ENCODE measurements around the gene SAGE1. TPM values are rescaled to one million over a fixed set of nuclear protein-coding genes. Genes with fewer than 3 reads are reported as not detected.

Gene SAGE1
- total and polyA plus RNA-seq, 2 of the 13 experiments (the other 11 are each of a cell fraction or from before 2014, with no cell fraction given) = not detected

DNA sequence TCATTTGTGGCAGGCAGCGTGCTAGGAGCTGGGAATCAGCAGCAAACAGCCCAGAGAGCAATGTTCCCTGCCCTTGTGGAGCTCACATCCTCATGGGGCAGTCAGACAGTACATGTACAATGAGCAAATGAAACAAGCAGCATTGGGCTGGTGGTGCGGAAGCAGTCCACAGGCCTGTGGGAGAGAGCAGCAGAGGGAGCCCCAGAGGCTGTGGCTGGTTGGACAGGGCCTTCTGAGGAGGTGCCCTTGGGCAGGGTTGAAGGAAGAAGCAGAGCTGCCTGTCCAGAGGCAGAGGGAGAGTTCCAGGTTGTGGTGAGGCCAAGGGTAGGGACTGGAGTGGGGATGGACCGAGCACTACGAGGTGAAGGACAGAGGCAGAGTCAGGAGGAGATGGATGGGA lies 57.8 kb downstream of the SAGE1 start:
- no peak overlapping the region for H3K4me3 ChIP-seq (replicated peaks in 1 of 3; ENCODE audit: insufficient read depth in 1 of 3, low read depth in 2 of 3, low read length in 3 of 3)
- 0 out of 3 replicates have a peak, but pooled peaks have one; percentile 34 for ATAC-seq
- no peaks in the 10 kb centered on the region for H4K20me1 ChIP-seq (ENCODE audit: insufficient read depth, low read length)
- H3K4me2 ChIP-seq (ENCODE audit: low read depth, low read length) = no peak overlapping the region
- intact Hi-C loops (cut with micrococcal nuclease; ENCODE audit: unreplicated experiment) (no loop called here), in situ Hi-C loops (cut with HindIII; ENCODE audit: extremely low pct_ligation_motif_present, low pct_unique_long_range_greater_than_20kb) (no loop called here)
- BruUV-seq (replicated peaks) = no TSS peak
- no peaks in the 10 kb centered on the region for H3K4me1 ChIP-seq (ENCODE audit: insufficient read depth, low read length)
- no peak overlapping the region for H3K9ac ChIP-seq (ENCODE audit: insufficient read depth, low read depth, low read length)
- H2AFZ ChIP-seq (ENCODE audit: low read length) = no peak overlapping the region
- H3K36me3 ChIP-seq (replicated peaks in 1 of 2; ENCODE audit: control insufficient read depth in 1 of 2, insufficient read depth in 2 of 2, low read length in 2 of 2) = no peaks in the 10 kb centered on the region
- 43% methylated on average over 4 of the region's 4 CpGs for WGBS (ENCODE audit: low lambda C conversion rate)
- POLR2A ChIA-PET = no interaction called here
- no peaks in the 10 kb centered on the region for H3K9me3 ChIP-seq (ENCODE audit: low read length)
- H3K27me3 ChIP-seq (ENCODE audit: control insufficient read depth in 1 of 2, insufficient read depth in 2 of 2, low read length in 2 of 2) = no peaks in the 10 kb centered on the region
- TF ChIP-seq ZKSCAN8 (CRISPR knock-in tag; IDR thresholded peaks at IDR 0.05; ENCODE audit: borderline replicate concordance) = no peak
- TF ChIP-seq ELF3 (CRISPR knock-in tag; IDR thresholded peaks at IDR 0.05) = no peak
- no peak for TF ChIP-seq MBD4 (IDR thresholded peaks at IDR 0.05; ENCODE audit: borderline replicate concordance, low read length)
- no peak for TF ChIP-seq ZNF331 (CRISPR knock-in tag; IDR thresholded peaks at IDR 0.05)
- no peak for TF ChIP-seq ZFP36 (IDR thresholded peaks at IDR 0.05; ENCODE audit: borderline replicate concordance, low read depth, low read length, partially characterized antibody)
- TF ChIP-seq, protein P1, sequence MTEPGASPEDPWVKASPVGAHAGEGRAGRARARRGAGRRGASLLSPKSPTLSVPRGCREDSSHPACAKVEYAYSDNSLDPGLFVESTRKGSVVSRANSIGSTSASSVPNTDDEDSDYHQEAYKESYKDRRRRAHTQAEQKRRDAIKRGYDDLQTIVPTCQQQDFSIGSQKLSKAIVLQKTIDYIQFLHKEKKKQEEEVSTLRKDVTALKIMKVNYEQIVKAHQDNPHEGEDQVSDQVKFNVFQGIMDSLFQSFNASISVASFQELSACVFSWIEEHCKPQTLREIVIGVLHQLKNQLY (CRISPR knock-in tag; IDR thresholded peaks at IDR 0.05) = no peak
- TF ChIP-seq, protein P2, sequence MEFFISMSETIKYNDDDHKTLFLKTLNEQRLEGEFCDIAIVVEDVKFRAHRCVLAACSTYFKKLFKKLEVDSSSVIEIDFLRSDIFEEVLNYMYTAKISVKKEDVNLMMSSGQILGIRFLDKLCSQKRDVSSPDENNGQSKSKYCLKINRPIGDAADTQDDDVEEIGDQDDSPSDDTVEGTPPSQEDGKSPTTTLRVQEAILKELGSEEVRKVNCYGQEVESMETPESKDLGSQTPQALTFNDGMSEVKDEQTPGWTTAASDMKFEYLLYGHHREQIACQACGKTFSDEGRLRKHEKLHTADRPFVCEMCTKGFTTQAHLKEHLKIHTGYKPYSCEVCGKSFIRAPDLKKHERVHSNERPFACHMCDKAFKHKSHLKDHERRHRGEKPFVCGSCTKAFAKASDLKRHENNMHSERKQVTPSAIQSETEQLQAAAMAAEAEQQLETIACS (CRISPR knock-in tag; IDR thresholded peaks at IDR 0.05) = no peak
- TF ChIP-seq ZNF713 (CRISPR knock-in tag; IDR thresholded peaks at IDR 0.05) = no peak
- no peak for TF ChIP-seq ZBTB38 (CRISPR knock-in tag; IDR thresholded peaks at IDR 0.05)
- no peak for TF ChIP-seq MTF1 (CRISPR knock-in tag; IDR thresholded peaks at IDR 0.05)
- TF ChIP-seq HOXD1 (CRISPR knock-in tag; IDR thresholded peaks at IDR 0.05) = no peak
- TF ChIP-seq ZNF589 (CRISPR knock-in tag; conservative IDR thresholded peaks at IDR 0.05) = no peak
- no peak for TF ChIP-seq SUZ12 (IDR thresholded peaks at IDR 0.05; ENCODE audit: low read depth, low read length)
- TF ChIP-seq ZSCAN25 (CRISPR knock-in tag; IDR thresholded peaks at IDR 0.05) = no peak
- CTCF ChIA-PET (ENCODE audit: low intra/inter-chr PET ratio, low total read pairs) = no interaction called here
- H3K79me2 ChIP-seq (ENCODE audit: insufficient read depth, low read length) = no peaks in the 10 kb centered on the region
- DNase-seq (ENCODE audit: low spot score) = no peak
- FAIRE-seq = no peak
- no peak overlapping the region for H3K27ac ChIP-seq (ENCODE audit: extremely low read length, insufficient read depth, low read length)

Other genes with a start within 250 kb of the SAGE1 start
- not detected in 2 replicates for gene CT45A1, start 180.1 kb upstream of the SAGE1 start, total RNA-seq (2016; rRNA removed; fragmentation: Illumina TruSeq; extraction: Trizol)
- gene CT45A1, start 180.1 kb upstream of the SAGE1 start, polyA plus RNA-seq (2011; rRNA removed) = not detected in 2 replicates
- not detected in 2 replicates for gene CT45A3, start 125.5 kb upstream of the SAGE1 start, total RNA-seq (2016; rRNA removed; fragmentation: Illumina TruSeq; extraction: Trizol)
- gene CT45A3, start 125.5 kb upstream of the SAGE1 start, polyA plus RNA-seq (2011; rRNA removed) = not detected in 2 replicates
- not detected in 2 replicates for gene CT45A5, start 108.2 kb upstream of the SAGE1 start, total RNA-seq (2016; rRNA removed; fragmentation: Illumina TruSeq; extraction: Trizol)
- gene CT45A5, start 108.2 kb upstream of the SAGE1 start, polyA plus RNA-seq (2011; rRNA removed) = not detected in 2 replicates
- gene CT45A6, start 90.9 kb upstream of the SAGE1 start, total RNA-seq (2016; rRNA removed; fragmentation: Illumina TruSeq; extraction: Trizol) = not detected in 2 replicates
- gene CT45A6, start 90.9 kb upstream of the SAGE1 start, polyA plus RNA-seq (2011; rRNA removed) = not detected in 2 replicates
- gene CT45A2, start 73.7 kb upstream of the SAGE1 start, total RNA-seq (2016; rRNA removed; fragmentation: Illumina TruSeq; extraction: Trizol) = not detected in 2 replicates
- not detected in 2 replicates for gene CT45A2, start 73.7 kb upstream of the SAGE1 start, polyA plus RNA-seq (2011; rRNA removed)
- gene CT45A7, start 56.4 kb upstream of the SAGE1 start, total RNA-seq (2016; rRNA removed; fragmentation: Illumina TruSeq; extraction: Trizol) = not detected in 2 replicates
- gene CT45A7, start 56.4 kb upstream of the SAGE1 start, polyA plus RNA-seq (2011; rRNA removed) = not detected in 2 replicates
- not detected in 2 replicates for gene CT45A8, start 39.2 kb upstream of the SAGE1 start, total RNA-seq (2016; rRNA removed; fragmentation: Illumina TruSeq; extraction: Trizol)
- gene CT45A8, start 39.2 kb upstream of the SAGE1 start, polyA plus RNA-seq (2011; rRNA removed) = not detected in 2 replicates
- not detected in 2 replicates for gene CT45A9, start 21.9 kb upstream of the SAGE1 start, total RNA-seq (2016; rRNA removed; fragmentation: Illumina TruSeq; extraction: Trizol)
- not detected in 2 replicates for gene CT45A9, start 21.9 kb upstream of the SAGE1 start, polyA plus RNA-seq (2011; rRNA removed)
- gene CT45A10, start 272 bp upstream of the SAGE1 start, total RNA-seq (2016; rRNA removed; fragmentation: Illumina TruSeq; extraction: Trizol) = not detected in 2 replicates
- not detected in 2 replicates for gene CT45A10, start 272 bp upstream of the SAGE1 start, polyA plus RNA-seq (2011; rRNA removed)
- gene MMGT1, start 80.3 kb downstream of the SAGE1 start, total RNA-seq (2016; rRNA removed; fragmentation: Illumina TruSeq; extraction: Trizol) = 7.4 and 7.5 TPM in 2 replicates
- 7.1 and 8.8 TPM in 2 replicates for gene MMGT1, start 80.3 kb downstream of the SAGE1 start, polyA plus RNA-seq (2011; rRNA removed)
- gene SLC9A6, start 91.7 kb downstream of the SAGE1 start, total RNA-seq (2016; rRNA removed; fragmentation: Illumina TruSeq; extraction: Trizol) = 5.1 and 8.0 TPM in 2 replicates
- gene SLC9A6, start 91.7 kb downstream of the SAGE1 start, polyA plus RNA-seq (2011; rRNA removed) = 3.9 TPM in 2 replicates